ENCODE measurements around the gene OR10G8.

The OR10G8 gene

DNA sequence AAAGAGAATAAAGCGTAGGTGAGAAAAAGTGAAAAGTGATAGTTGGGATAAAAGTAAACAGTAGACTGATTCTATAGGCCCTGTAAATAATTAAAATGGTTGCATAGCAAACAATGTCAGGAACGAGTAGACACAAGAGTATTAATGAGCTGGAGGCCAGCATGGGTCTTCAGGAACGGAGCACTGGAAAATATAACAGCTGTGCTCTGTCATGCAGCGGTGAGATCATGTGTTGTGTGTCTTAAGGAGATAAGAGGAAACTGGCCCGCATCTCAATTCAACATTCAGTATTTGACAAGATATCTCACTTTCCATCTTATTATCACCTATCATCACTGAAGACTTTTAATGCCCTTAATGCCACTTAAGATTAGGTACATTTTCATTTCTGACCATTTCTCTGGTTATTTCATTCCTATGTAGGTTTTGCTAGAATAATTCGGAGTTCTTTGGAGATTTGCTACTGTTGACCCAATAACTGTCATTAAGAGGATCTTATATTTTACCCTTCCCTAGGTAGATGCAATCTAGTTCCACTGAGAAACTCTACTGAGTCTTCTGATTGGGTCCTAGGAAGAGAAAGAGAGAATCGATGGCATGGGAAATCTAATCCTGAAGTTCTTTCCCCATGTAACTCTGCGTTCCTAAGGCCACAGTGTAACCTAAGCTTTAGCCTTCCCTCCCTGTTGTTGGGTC, 53.2 kb downstream of the OR10G8 start:
- H3K9me3 ChIP-seq (replicated peaks; ENCODE audit: low read length) = no peaks in the 10 kb centered on the region
- H3K4me1 ChIP-seq (ENCODE audit: control insufficient read depth, insufficient read depth, low read length) = peaks cover 10% of the 10 kb centered on the region
- H3K4me2 ChIP-seq (ENCODE audit: low read length) = no peak overlapping the region
- no peaks in the 10 kb centered on the region for H3K27me3 ChIP-seq (ENCODE audit: control insufficient read depth, insufficient read depth, low read length)
- no peak overlapping the region for H3K9ac ChIP-seq (ENCODE audit: low read depth, low read length)
- H3K4me3 ChIP-seq (ENCODE audit: low read length) = no peak overlapping the region
- no peaks in the 10 kb centered on the region for H3K36me3 ChIP-seq (ENCODE audit: insufficient read depth, low read length)

Data from skeletal muscle satellite cell (primary cell).